ENCODE results near the gene PAPLN. TPM values are rescaled to one million over a fixed set of nuclear protein-coding genes. Genes with fewer than 3 reads are reported as not detected.
A peak's percentile ranks its signal among the peaks of the same experiment; 100 is the strongest.

Gene PAPLN
- polyA plus RNA-seq, 1 donor, result 69.1 TPM

GRCh38 chr14:73236752-73237218, 521 bp upstream of the PAPLN start:
- Histone ChIP-seq H3K4me3 (ENCODE audit: low read length) (peak overlapping the region; percentile 64), H3K27me3 (ENCODE audit: control insufficient read depth, insufficient read depth, low read length) (peaks cover 7% of the 10 kb centered on the region), H3K27ac (ENCODE audit: low read length) (peak overlapping the region; percentile 69), H3K4me1 (ENCODE audit: control insufficient read depth, insufficient read depth, low read length) (peaks cover 52% of the 10 kb centered on the region), H3K9me3 (ENCODE audit: control insufficient read depth, low read depth, low read length) (no peaks in the 10 kb centered on the region), H3K36me3 (ENCODE audit: control insufficient read depth, insufficient read depth, low read length) (peaks cover 1% of the 10 kb centered on the region)
- WGBS (ENCODE audit: insufficient coverage, low lambda C conversion rate), result 77% methylated on average over 4 of the region's 7 CpGs
- no peak for DNase-seq

GRCh38 chr14:73237786-73238423, 599 bp downstream of the PAPLN start:
- peaks cover 5% of the 10 kb centered on the region for H3K36me3 ChIP-seq (ENCODE audit: control insufficient read depth, insufficient read depth, low read length)
- peak overlapping the region; percentile 72 for H3K27ac ChIP-seq (ENCODE audit: low read length)
- no CpG with 5 or more reads among the region's 73 CpGs for WGBS (ENCODE audit: insufficient coverage, low lambda C conversion rate)
- no peaks in the 10 kb centered on the region for H3K9me3 ChIP-seq (ENCODE audit: control insufficient read depth, low read depth, low read length)
- peak overlapping the region; percentile 64 for H3K4me3 ChIP-seq (ENCODE audit: low read length)
- peak in 1 of 2 donors; percentile 49 for DNase-seq
- H3K27me3 ChIP-seq (ENCODE audit: control insufficient read depth, insufficient read depth, low read length), result peaks cover 7% of the 10 kb centered on the region
- H3K4me1 ChIP-seq (ENCODE audit: control insufficient read depth, insufficient read depth, low read length), result peaks cover 44% of the 10 kb centered on the region

- Histone ChIP-seq H3K27me3 (ENCODE audit: control insufficient read depth, insufficient read depth, low read length) (peaks cover 7% of the 10 kb centered on the region), H3K4me1 (ENCODE audit: control insufficient read depth, insufficient read depth, low read length) (peaks cover 44% of the 10 kb centered on the region), H3K27ac (ENCODE audit: low read length) (peak overlapping the region; percentile 72), H3K36me3 (ENCODE audit: control insufficient read depth, insufficient read depth, low read length) (peaks cover 8% of the 10 kb centered on the region), H3K9me3 (ENCODE audit: control insufficient read depth, low read depth, low read length) (no peaks in the 10 kb centered on the region), H3K4me3 (ENCODE audit: low read length) (peak overlapping the region; percentile 64)
- no peak for DNase-seq
- 7% methylated on average over 3 of the region's 10 CpGs for WGBS (ENCODE audit: insufficient coverage, low lambda C conversion rate)
These were observed 1.1 kb downstream of the PAPLN start for GRCh38 chr14:73238424-73238852.

GRCh38 chr14:73238941-73239340, 1.6 kb downstream of the PAPLN start:
- WGBS (ENCODE audit: insufficient coverage, low lambda C conversion rate), result no CpG with 5 or more reads among the region's 11 CpGs
- Histone ChIP-seq H3K4me3 (ENCODE audit: low read length) (peak overlapping the region; percentile 64), H3K9me3 (ENCODE audit: control insufficient read depth, low read depth, low read length) (no peaks in the 10 kb centered on the region), H3K4me1 (ENCODE audit: control insufficient read depth, insufficient read depth, low read length) (peaks cover 41% of the 10 kb centered on the region), H3K27me3 (ENCODE audit: control insufficient read depth, insufficient read depth, low read length) (peaks cover 7% of the 10 kb centered on the region), H3K27ac (ENCODE audit: low read length) (no peak overlapping the region), H3K36me3 (ENCODE audit: control insufficient read depth, insufficient read depth, low read length) (peaks cover 11% of the 10 kb centered on the region)
- no peak for DNase-seq

- Histone ChIP-seq H3K27me3 (ENCODE audit: control insufficient read depth, insufficient read depth, low read length) (peaks cover 7% of the 10 kb centered on the region), H3K9me3 (ENCODE audit: control insufficient read depth, low read depth, low read length) (no peaks in the 10 kb centered on the region), H3K4me1 (ENCODE audit: control insufficient read depth, insufficient read depth, low read length) (peaks cover 34% of the 10 kb centered on the region), H3K4me3 (ENCODE audit: low read length) (peak overlapping the region; percentile 16), H3K27ac (ENCODE audit: low read length) (no peak overlapping the region), H3K36me3 (ENCODE audit: control insufficient read depth, insufficient read depth, low read length) (peaks cover 13% of the 10 kb centered on the region)
- no CpG with 5 or more reads among the region's 48 CpGs for WGBS (ENCODE audit: insufficient coverage, low lambda C conversion rate)
- peak in 1 of 2 donors; percentile 21 for DNase-seq
These were observed 2.3 kb downstream of the PAPLN start for GRCh38 chr14:73239393-73240241.

- no peak overlapping the region for H3K27ac ChIP-seq (ENCODE audit: low read length)
- H3K4me1 ChIP-seq (ENCODE audit: control insufficient read depth, insufficient read depth, low read length), result peaks cover 21% of the 10 kb centered on the region
- peaks cover 21% of the 10 kb centered on the region for H3K36me3 ChIP-seq (ENCODE audit: control insufficient read depth, insufficient read depth, low read length)
- H3K4me3 ChIP-seq (ENCODE audit: low read length), result no peak overlapping the region
- no peak for DNase-seq
- H3K27me3 ChIP-seq (ENCODE audit: control insufficient read depth, insufficient read depth, low read length), result peaks cover 9% of the 10 kb centered on the region
- no CpG with 5 or more reads among the region's 10 CpGs for WGBS (ENCODE audit: insufficient coverage, low lambda C conversion rate)
- H3K9me3 ChIP-seq (ENCODE audit: control insufficient read depth, low read depth, low read length), result peaks cover 6% of the 10 kb centered on the region
These were observed 3.6 kb downstream of the PAPLN start for GRCh38 chr14:73240816-73241480.

GRCh38 chr14:73241481-73242165, 4.3 kb downstream of the PAPLN start:
- Histone ChIP-seq H3K36me3 (ENCODE audit: control insufficient read depth, insufficient read depth, low read length) (peaks cover 21% of the 10 kb centered on the region), H3K4me1 (ENCODE audit: control insufficient read depth, insufficient read depth, low read length) (peaks cover 14% of the 10 kb centered on the region), H3K9me3 (ENCODE audit: control insufficient read depth, low read depth, low read length) (peaks cover 6% of the 10 kb centered on the region), H3K27ac (ENCODE audit: low read length) (no peak overlapping the region), H3K27me3 (ENCODE audit: control insufficient read depth, insufficient read depth, low read length) (peaks cover 9% of the 10 kb centered on the region), H3K4me3 (ENCODE audit: low read length) (no peak overlapping the region)
- DNase-seq, result no peak
- 100% methylated on average over 1 of the region's 19 CpGs for WGBS (ENCODE audit: insufficient coverage, low lambda C conversion rate)

GRCh38 chr14:73242357-73242901, 5.1 kb downstream of the PAPLN start:
- no peak overlapping the region for H3K4me3 ChIP-seq (ENCODE audit: low read length)
- 100% methylated on average over 1 of the region's 6 CpGs for WGBS (ENCODE audit: insufficient coverage, low lambda C conversion rate)
- H3K27ac ChIP-seq (ENCODE audit: low read length), result no peak overlapping the region
- H3K4me1 ChIP-seq (ENCODE audit: control insufficient read depth, insufficient read depth, low read length), result peaks cover 8% of the 10 kb centered on the region
- H3K36me3 ChIP-seq (ENCODE audit: control insufficient read depth, insufficient read depth, low read length), result peaks cover 28% of the 10 kb centered on the region
- peaks cover 6% of the 10 kb centered on the region for H3K9me3 ChIP-seq (ENCODE audit: control insufficient read depth, low read depth, low read length)
- peaks cover 6% of the 10 kb centered on the region for H3K27me3 ChIP-seq (ENCODE audit: control insufficient read depth, insufficient read depth, low read length)
- DNase-seq, result no peak

GRCh38 chr14:73243341-73243740, 6.0 kb downstream of the PAPLN start:
- H3K36me3 ChIP-seq (ENCODE audit: control insufficient read depth, insufficient read depth, low read length), result peaks cover 28% of the 10 kb centered on the region
- WGBS (ENCODE audit: insufficient coverage, low lambda C conversion rate), result no CpG with 5 or more reads among the region's 3 CpGs
- no peak for DNase-seq
- H3K4me1 ChIP-seq (ENCODE audit: control insufficient read depth, insufficient read depth, low read length), result peaks cover 8% of the 10 kb centered on the region
- peaks cover 6% of the 10 kb centered on the region for H3K9me3 ChIP-seq (ENCODE audit: control insufficient read depth, low read depth, low read length)
- peaks cover 6% of the 10 kb centered on the region for H3K27me3 ChIP-seq (ENCODE audit: control insufficient read depth, insufficient read depth, low read length)
- no peak overlapping the region for H3K4me3 ChIP-seq (ENCODE audit: low read length)
- H3K27ac ChIP-seq (ENCODE audit: low read length), result no peak overlapping the region
